ENCODE data around the gene RNU2-63P.
A peak's percentile ranks its signal among the peaks of the same experiment; 100 is the strongest.
"Not testable (repeated sequence)": the region's sequence is repeated elsewhere in the genome, so short reads cannot be mapped to it uniquely, and the experiment has no call there.

Gene RNU2-63P

GRCh38 chr2:88016086-88016959, at the start of gene RNU2-63P:
Gene RNU2-63P, minus strand, starts transcription at chr2:88016547.
- DNase-seq = peak; percentile 77 to 80

DNA sequence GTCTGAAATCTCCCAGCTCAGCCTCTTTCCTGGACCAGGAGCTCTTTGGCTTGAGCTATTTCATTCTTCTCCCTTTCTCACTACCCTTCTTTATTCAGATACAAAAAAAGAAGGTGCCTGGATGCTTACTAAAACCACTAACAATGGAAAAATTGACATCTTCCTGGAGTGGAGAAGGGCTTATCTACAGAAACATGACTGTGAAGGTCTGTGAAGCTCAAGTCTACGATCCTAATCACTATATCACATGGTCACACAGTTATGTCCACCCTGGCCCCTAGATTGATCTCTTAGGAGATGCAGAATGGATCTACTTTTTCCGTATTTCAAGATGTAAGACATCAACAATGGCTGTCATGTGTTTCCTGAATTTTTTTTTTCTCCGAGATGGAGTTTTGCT, 44.9 kb upstream of the RNU2-63P start:
- DNase-seq = no peak

GRCh38 chr2:88060907-88061275, 44.5 kb upstream of the RNU2-63P start:
- DNase-seq = no peak

DNA sequence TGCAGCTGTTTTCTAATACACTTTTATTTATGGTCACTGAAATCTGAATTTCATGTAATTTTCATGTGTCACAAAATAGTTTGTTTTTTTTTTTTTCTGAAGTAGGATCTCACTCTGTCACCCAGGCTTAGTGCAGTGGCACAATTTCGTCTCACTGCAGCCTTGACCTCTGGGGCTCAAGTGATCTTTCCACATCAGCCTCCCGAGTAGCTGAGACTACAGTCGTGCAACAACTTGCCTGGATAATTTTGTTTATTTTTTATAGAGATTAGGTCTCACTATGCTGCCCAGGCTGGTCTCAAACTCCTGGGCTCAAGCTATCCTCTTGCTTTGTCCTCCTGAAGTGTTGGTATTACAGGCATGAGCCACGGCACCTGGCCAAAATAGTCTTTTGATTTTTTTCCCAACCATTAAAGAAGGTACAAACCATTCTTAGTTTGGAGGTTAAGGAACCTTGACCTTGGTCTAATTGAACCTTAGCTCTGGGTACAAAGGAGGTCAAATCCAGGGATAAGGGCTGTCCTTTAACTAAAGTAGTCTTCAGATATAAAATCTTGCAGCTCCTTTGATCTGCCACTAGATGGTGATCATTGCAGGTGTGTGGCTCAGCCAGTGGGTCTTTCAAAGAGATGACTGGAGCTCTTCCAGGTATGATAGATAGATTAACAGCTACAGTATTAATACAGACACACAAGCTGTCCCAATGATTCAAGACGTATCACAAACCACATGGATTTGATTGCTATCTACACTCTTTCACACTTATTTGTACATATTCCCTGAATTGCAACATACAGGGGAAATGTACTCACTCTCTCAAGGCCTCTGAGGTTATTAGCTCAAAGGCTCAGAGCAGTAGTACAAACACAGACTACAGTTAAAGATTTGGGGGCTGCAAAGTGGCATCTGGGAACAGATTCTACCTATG, 43.9 kb upstream of the RNU2-63P start:
- DNase-seq = peak; percentile 36 to 54

GRCh38 chr2:88058191-88058590, 41.8 kb upstream of the RNU2-63P start:
- DNase-seq = no peak

DNA sequence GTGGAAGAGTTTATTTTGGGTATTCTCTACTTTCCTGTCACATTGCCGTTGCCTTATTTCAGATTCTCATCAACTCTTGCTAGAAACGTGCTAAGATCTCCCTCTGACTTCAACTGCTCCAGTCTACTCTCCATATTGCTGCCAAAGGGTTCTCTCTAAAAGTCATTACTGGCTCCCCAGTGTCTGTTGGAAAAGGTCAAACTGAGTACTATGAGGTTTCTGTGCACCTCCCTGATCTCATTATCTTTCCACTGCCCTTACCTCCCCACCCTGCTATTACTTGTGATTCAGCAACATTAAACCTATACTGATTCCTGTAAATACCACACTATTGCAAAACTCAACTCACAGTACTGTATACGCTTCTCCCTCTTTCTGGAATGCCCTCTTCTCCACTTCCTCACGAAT, 41.1 kb upstream of the RNU2-63P start:
- DNase-seq = no peak

- DNase-seq = peak; percentile 95 to 97
Measured at GRCh38 chr2:88055371-88056128, 39.2 kb upstream of the RNU2-63P start, which contains the start of gene KRCC1. Gene KRCC1, minus strand, starts transcription at chr2:88055783. Its CDS starts 27,220 bp downstream, at chr2:88028563.

- DNase-seq = peak in 1 of 2 donors; percentile 19
Measured at GRCh38 chr2:88054782-88055370, 38.5 kb upstream of the RNU2-63P start.

DNA sequence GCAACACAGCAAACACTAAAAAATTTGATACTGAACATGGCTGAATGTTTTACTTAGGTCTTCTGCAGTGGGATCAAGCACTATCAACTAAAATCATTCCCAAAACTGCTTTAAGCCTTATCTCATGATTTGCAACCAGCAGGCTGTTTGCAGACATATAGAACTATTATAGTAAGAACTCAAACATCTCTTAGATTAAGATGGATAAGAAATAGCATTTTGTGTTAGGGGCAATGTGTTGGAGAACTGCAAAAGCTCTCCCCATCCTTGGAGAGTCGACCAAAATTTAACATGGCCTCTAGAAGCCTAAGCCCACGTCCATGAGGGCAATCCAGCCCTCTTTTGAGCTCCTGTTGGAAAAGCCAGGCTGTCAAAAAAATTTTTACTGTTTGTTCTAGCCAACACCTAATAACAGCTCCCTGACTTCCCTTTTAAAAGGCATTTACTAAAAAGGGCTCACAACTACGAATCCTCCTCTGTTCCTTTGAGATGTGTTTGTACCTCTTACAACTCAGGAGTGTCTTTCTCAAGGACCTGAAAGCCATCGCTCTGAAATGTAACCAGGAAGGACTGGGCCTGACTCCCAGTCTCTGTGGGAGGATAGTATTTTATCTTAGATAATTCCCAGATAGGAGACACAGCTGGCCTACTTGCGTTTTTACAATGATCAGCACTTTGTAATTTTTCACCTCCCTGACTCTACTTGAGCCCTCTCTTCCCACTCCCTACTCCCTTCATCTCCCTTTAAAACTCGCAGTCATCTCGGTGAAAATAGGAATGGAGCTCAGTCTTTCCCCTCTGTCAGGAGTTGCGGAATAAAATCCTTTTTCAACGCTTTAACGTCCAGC, 37.8 kb upstream of the RNU2-63P start:
- DNase-seq = no peak

DNA sequence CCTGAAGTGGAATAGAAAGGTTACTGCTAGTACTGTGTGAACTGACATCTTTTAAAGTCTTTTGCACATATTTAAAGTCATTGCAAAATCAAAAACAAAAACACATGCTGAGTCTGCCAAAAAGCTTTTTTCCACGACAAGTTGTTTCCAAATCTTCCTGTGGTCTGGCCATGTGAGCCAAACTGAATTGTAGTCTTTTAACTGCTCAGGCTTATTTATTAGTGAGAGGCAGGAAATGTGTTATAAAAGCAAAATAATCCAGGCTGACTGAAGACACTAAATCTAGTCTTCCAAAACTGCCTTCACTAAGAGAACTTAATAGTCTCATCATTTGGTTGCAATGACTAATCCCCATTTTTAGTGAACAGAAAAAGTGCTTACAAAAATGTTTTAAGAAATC, 36.9 kb upstream of the RNU2-63P start:
- no peak for DNase-seq

- no peak for DNase-seq
Measured at GRCh38 chr2:88051792-88052191, 35.4 kb upstream of the RNU2-63P start.

DNA sequence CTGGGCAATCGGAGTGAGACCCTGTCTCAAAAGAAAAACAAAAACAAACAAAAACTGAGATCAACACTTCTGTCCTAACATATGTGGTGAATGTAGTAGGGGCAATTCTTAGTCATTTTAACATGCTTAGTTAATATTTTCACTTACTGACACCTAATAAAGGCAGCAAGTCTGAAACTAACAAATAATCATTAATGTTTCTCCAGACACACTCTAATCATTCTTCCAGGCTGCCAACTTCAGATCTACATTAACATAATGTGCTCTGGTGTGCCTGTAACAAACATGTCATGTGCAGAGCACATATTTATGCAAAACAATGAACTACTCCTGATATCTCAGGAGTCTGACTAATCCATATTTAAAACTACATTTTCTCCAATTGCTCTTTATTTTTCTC, 33.3 kb upstream of the RNU2-63P start:
- no peak for DNase-seq

GRCh38 chr2:88048541-88048940, 32.2 kb upstream of the RNU2-63P start:
- DNase-seq = no peak

DNA sequence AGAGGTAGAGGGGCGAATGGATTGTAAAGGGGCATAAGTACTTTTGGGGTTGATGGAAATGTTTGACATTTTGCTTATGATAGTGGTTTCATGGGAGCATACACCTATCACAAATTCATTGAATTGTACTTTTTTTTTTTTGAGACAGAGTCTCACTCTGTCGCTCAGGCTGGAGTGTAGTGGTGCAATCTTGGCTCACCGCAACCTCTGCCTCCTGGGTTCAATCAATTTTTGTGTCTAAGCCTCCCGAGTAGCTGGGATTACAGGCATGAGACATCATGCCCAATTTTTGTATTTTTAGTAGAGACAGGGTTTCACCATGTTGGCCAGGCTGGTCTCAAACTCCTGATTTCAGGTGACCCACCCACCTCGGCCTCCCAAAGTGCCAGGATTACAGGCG, 29.2 kb upstream of the RNU2-63P start:
- not testable (repeated sequence) for DNase-seq

GRCh38 chr2:88042476-88042875, 26.1 kb upstream of the RNU2-63P start:
- DNase-seq = no peak

- no peak for DNase-seq
Measured at GRCh38 chr2:88038263-88039105, 22.1 kb upstream of the RNU2-63P start.

DNA sequence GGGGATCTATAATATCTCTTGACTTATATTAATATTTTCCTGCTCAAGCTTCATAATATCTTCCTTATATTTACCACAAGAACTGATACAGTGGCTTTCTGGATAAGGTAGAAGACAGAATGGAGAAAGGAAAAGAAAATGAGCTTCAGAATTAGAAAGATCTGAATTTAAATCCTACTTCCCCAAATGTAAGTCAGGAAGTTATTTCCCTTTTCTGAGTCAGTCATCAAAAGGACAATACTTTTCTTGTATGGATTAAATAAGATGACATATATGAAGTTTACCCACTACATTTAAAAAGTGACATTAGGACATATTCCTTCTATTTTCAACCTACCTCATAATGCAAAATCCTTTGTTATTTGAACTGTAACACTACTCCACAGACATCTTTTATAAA, 20.3 kb upstream of the RNU2-63P start:
- DNase-seq = no peak

GRCh38 chr2:88036182-88036581, 19.8 kb upstream of the RNU2-63P start:
- DNase-seq = no peak

GRCh38 chr2:88032070-88032702, 15.8 kb upstream of the RNU2-63P start:
- no peak for DNase-seq

- DNase-seq = no peak
Measured at GRCh38 chr2:88028931-88029330, 12.6 kb upstream of the RNU2-63P start.

Data from CD4-positive, alpha-beta T cell treated with Interleukin-1 beta for 1 hour (primary cell).